Hepatocyte (in vitro differentiated cells): ENCODE data around the gene CARMIL3.

ENCODE experiments used
- EZH2 ChIP-seq: fragments of 200-600 bp; sonication (generic); IDR thresholded peaks from 2 replicates; pipeline ENCODE4 v1.6.1; 2016; ENCODE audit warnings: antibody characterized with exemption, mild to moderate bottlenecking, borderline replicate concordance
- EZH2phosphoT487 ChIP-seq: fragments of 200-600 bp; sonication (generic); IDR thresholded peaks from one replicate; pipeline ENCODE4 v1.6.1; 2018; ENCODE audit warnings: antibody characterized with exemption, mild to moderate bottlenecking, low read depth, moderate library complexity; ENCODE audit not compliant: unreplicated experiment, severe bottlenecking
- TF ChIP-seq, protein P1 (sequence below): fragments of 200-600 bp; sonication (generic); IDR thresholded peaks from 2 replicates; pipeline ENCODE4 v1.5.1; 2016; ENCODE audit warnings: antibody characterized with exemption, mild to moderate bottlenecking; ENCODE audit not compliant: poor library complexity

DNA sequence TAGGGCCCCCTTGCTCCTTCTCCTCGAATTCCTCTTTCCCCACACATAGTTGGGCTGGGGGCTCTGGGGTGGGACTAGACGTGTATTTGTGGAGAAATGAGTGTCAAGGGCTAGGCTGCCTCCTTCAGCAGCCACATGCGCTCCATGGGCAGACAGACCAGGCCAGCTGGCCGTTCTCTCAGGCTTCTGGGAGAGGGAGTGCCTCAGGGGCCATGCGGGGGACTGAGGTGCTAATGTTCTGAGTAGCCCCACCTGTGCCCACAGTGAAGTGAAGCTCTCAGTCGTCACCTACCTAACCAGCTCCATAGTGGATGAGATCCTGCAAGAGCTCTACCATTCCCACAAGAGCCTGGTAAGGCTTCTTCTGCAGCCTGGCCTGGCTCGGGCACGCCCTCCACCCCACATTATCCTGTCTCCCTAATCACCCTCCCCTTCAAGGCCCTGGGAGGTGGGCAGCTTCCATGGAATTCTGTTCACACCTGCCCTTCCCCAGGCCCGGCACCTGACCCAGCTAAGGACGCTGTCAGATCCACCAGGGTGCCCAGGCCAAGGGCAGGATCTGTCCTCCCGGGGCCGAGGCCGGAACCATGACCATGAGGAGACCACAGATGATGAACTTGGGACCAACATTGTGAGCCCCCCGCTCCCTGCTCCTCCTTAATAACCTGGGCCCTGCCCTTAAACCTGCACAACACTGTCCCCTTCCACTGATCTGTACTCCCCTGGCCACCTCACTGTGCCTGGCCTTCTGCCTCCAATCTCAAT lies 10.6 kb downstream of the CARMIL3 start:
- no peak for TF ChIP-seq EZH2
- TF ChIP-seq EZH2phosphoT487, result no peak
- TF ChIP-seq, protein P1, sequence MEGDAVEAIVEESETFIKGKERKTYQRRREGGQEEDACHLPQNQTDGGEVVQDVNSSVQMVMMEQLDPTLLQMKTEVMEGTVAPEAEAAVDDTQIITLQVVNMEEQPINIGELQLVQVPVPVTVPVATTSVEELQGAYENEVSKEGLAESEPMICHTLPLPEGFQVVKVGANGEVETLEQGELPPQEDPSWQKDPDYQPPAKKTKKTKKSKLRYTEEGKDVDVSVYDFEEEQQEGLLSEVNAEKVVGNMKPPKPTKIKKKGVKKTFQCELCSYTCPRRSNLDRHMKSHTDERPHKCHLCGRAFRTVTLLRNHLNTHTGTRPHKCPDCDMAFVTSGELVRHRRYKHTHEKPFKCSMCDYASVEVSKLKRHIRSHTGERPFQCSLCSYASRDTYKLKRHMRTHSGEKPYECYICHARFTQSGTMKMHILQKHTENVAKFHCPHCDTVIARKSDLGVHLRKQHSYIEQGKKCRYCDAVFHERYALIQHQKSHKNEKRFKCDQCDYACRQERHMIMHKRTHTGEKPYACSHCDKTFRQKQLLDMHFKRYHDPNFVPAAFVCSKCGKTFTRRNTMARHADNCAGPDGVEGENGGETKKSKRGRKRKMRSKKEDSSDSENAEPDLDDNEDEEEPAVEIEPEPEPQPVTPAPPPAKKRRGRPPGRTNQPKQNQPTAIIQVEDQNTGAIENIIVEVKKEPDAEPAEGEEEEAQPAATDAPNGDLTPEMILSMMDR, result no peak
